Mucosa of stomach (tissue), 1 donor: ENCODE results near the gene SAXO1.
"Not testable (repeated sequence)": the region's sequence is repeated elsewhere in the genome, so short reads cannot be mapped to it uniquely, and the experiment has no call there.

Experiments used
- H3K27me3 ChIP-seq: one replicate; pipeline ENCODE4 v1.7.0; 2013; ENCODE audit warnings: mild to moderate bottlenecking, low read length; ENCODE audit not compliant: control insufficient read depth, insufficient read depth
- H3K36me3 ChIP-seq: one replicate; pipeline ENCODE4 v1.7.0; 2013; ENCODE audit warnings: low read length; ENCODE audit not compliant: control insufficient read depth, insufficient read depth
- H3K4me1 ChIP-seq: one replicate; pipeline ENCODE4 v1.7.0; 2013; ENCODE audit warnings: mild to moderate bottlenecking, low read length; ENCODE audit not compliant: control insufficient read depth, insufficient read depth
- H3K4me3 ChIP-seq: one replicate; pipeline ENCODE4 v1.7.0; 2013; ENCODE audit warnings: low read length
- H3K9ac ChIP-seq: one replicate; pipeline ENCODE4 v1.7.0; 2013; ENCODE audit warnings: mild to moderate bottlenecking, low read length, moderate library complexity
- H3K9me3 ChIP-seq: one replicate; pipeline ENCODE4 v1.7.0; 2013; ENCODE audit warnings: mild to moderate bottlenecking, low read length, moderate library complexity; ENCODE audit not compliant: control insufficient read depth
- donor health status: Pancreatic carcinoma.

SAXO1 gene

GRCh38 chr9:18994263-18994916, 38.6 kb downstream of the SAXO1 start:
- no peaks in the 10 kb centered on the region for H3K27me3 ChIP-seq
- no peak overlapping the region for H3K9ac ChIP-seq
- H3K9me3 ChIP-seq: no peaks in the 10 kb centered on the region
- no peaks in the 10 kb centered on the region for H3K36me3 ChIP-seq
- no peaks in the 10 kb centered on the region for H3K4me1 ChIP-seq
- no peak overlapping the region for H3K4me3 ChIP-seq

- H3K9ac ChIP-seq, H3K4me3 ChIP-seq, H3K4me1 ChIP-seq, H3K36me3 ChIP-seq, H3K27me3 ChIP-seq, H3K9me3 ChIP-seq: not testable (repeated sequence)
Observed at GRCh38 chr9:18991197-18991596, 41.8 kb downstream of the SAXO1 start.

GRCh38 chr9:18990494-18990893, 42.5 kb downstream of the SAXO1 start:
- H3K27me3 ChIP-seq: no peaks in the 10 kb centered on the region
- H3K9ac ChIP-seq: no peak overlapping the region
- peaks cover 4% of the 10 kb centered on the region for H3K4me1 ChIP-seq
- no peak overlapping the region for H3K4me3 ChIP-seq
- no peaks in the 10 kb centered on the region for H3K36me3 ChIP-seq
- H3K9me3 ChIP-seq: no peaks in the 10 kb centered on the region

DNA sequence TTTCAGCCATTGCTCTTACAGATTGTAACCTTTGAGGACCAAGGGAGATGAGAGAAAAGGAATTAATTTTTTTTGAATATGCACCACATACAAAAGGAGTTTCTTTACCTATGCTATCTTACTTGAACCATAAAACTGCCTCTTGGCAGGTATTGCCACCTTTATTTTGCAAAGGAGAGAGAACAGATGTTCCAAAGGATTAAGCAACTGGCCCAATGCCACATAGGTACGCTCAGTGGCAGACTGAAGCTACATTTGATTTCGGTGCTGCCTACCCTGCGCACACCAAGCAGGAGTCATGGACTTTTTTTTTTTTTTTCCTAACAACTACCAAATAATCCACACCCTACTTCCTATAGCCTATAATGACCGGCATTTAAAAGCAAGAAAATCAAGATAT, 43.1 kb downstream of the SAXO1 start:
- no peaks in the 10 kb centered on the region for H3K9me3 ChIP-seq
- peaks cover 9% of the 10 kb centered on the region for H3K4me1 ChIP-seq
- no peaks in the 10 kb centered on the region for H3K27me3 ChIP-seq
- H3K36me3 ChIP-seq: no peaks in the 10 kb centered on the region
- H3K9ac ChIP-seq: no peak overlapping the region
- H3K4me3 ChIP-seq: no peak overlapping the region

- Histone ChIP-seq H3K36me3 (no peaks in the 10 kb centered on the region), H3K4me1 (peaks cover 15% of the 10 kb centered on the region), H3K9ac (no peak overlapping the region), H3K27me3 (no peaks in the 10 kb centered on the region), H3K9me3 (no peaks in the 10 kb centered on the region), H3K4me3 (no peak overlapping the region)
Observed at GRCh38 chr9:18989097-18989496, 43.9 kb downstream of the SAXO1 start.

- H3K36me3 ChIP-seq: no peaks in the 10 kb centered on the region
- no peak overlapping the region for H3K4me3 ChIP-seq
- H3K27me3 ChIP-seq: no peaks in the 10 kb centered on the region
- H3K9me3 ChIP-seq: no peaks in the 10 kb centered on the region
- H3K4me1 ChIP-seq: peaks cover 15% of the 10 kb centered on the region
- H3K9ac ChIP-seq: no peak overlapping the region
Observed at GRCh38 chr9:18988003-18988402, 45.0 kb downstream of the SAXO1 start.

GRCh38 chr9:18985996-18986395, 47.0 kb downstream of the SAXO1 start:
- Histone ChIP-seq H3K4me1 (peaks cover 15% of the 10 kb centered on the region), H3K27me3 (no peaks in the 10 kb centered on the region), H3K9me3 (no peaks in the 10 kb centered on the region), H3K4me3 (no peak overlapping the region), H3K9ac (no peak overlapping the region), H3K36me3 (no peaks in the 10 kb centered on the region)

GRCh38 chr9:18985464-18985951, 47.5 kb downstream of the SAXO1 start:
- Histone ChIP-seq H3K36me3 (no peaks in the 10 kb centered on the region), H3K9me3 (no peaks in the 10 kb centered on the region), H3K9ac (no peak overlapping the region), H3K27me3 (no peaks in the 10 kb centered on the region), H3K4me3 (no peak overlapping the region), H3K4me1 (peaks cover 15% of the 10 kb centered on the region)

GRCh38 chr9:18982262-18982620, 50.8 kb downstream of the SAXO1 start:
- Histone ChIP-seq H3K9me3 (no peaks in the 10 kb centered on the region), H3K9ac (no peak overlapping the region), H3K4me3 (no peak overlapping the region), H3K36me3 (no peaks in the 10 kb centered on the region), H3K27me3 (no peaks in the 10 kb centered on the region), H3K4me1 (peaks cover 15% of the 10 kb centered on the region)

- Histone ChIP-seq H3K27me3 (no peaks in the 10 kb centered on the region), H3K4me1 (peaks cover 15% of the 10 kb centered on the region), H3K9ac (no peak overlapping the region), H3K4me3 (no peak overlapping the region), H3K9me3 (no peaks in the 10 kb centered on the region), H3K36me3 (no peaks in the 10 kb centered on the region)
Observed at GRCh38 chr9:18981476-18982261, 51.3 kb downstream of the SAXO1 start.

- no peaks in the 10 kb centered on the region for H3K9me3 ChIP-seq
- H3K9ac ChIP-seq: no peak overlapping the region
- H3K4me1 ChIP-seq: peaks cover 12% of the 10 kb centered on the region
- H3K36me3 ChIP-seq: no peaks in the 10 kb centered on the region
- no peak overlapping the region for H3K4me3 ChIP-seq
- H3K27me3 ChIP-seq: no peaks in the 10 kb centered on the region
Observed at GRCh38 chr9:18980189-18980588, 52.8 kb downstream of the SAXO1 start.

DNA sequence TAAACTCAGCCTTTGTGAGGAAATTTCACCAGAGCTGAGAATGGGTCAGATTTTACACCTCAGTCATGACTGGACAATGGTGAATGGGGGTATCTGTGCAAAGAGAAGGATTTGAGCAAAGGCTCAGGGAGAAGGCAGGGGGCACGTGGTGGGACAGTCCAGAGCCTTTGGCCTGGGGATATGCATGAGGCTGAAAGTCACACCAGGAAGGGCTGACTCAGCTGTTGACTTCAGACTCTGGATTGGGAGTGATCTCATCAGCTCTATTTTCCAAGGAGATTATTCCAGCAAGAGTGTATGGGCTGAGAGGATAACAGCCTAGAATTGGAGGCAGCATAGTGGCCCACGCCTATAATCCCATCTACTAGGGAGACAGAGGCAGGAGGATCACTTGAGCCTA, 53.6 kb downstream of the SAXO1 start:
- Histone ChIP-seq H3K4me3 (no peak overlapping the region), H3K27me3 (no peaks in the 10 kb centered on the region)

More for the DNA sequence above, 53.6 kb downstream of the SAXO1 start:
- Histone ChIP-seq H3K4me1 (peaks cover 5% of the 10 kb centered on the region), H3K9ac (no peak overlapping the region), H3K36me3 (no peaks in the 10 kb centered on the region), H3K9me3 (no peaks in the 10 kb centered on the region)
